H9 (cell line): Measurements from ENCODE around the gene DAB1. TPM values are rescaled to one million over a fixed set of nuclear protein-coding genes. Genes with fewer than 3 reads are reported as not detected.

ENCODE experiments used
- DNase-seq: peaks from one replicate; pipeline ENCODE4 v3.0.0-alpha.2; 2017
- H2AFZ ChIP-seq: one replicate; pipeline ENCODE4 v1.6.1; 2013; ENCODE audit warnings: mild to moderate bottlenecking, low read length, control low read depth, moderate library complexity
- H2AK5ac ChIP-seq: 2 replicates; pipeline ENCODE4 v1.6.1; 2013; ENCODE audit warnings: low read length, control low read depth, mixed read lengths; ENCODE audit not compliant: insufficient read length
- H2BK120ac ChIP-seq: one replicate; pipeline ENCODE4 v1.6.1; 2013; ENCODE audit warnings: low read depth, mild to moderate bottlenecking, low read length, control low read depth, inconsistent platforms; ENCODE audit not compliant: poor library complexity, severe bottlenecking
- H2BK12ac ChIP-seq: 2 replicates; pipeline ENCODE4 v1.6.1; 2013; ENCODE audit warnings: low read length, control low read depth, mixed read lengths, low read depth; ENCODE audit not compliant: insufficient read length
- H2BK15ac ChIP-seq: 2 replicates; pipeline ENCODE4 v1.6.1; 2013; ENCODE audit warnings: low read depth, low read length, control low read depth
- H2BK20ac ChIP-seq: one replicate; pipeline ENCODE4 v1.6.1; 2013; ENCODE audit warnings: low read depth, mild to moderate bottlenecking, low read length, control low read depth, inconsistent platforms; ENCODE audit not compliant: poor library complexity, severe bottlenecking
- H2BK5ac ChIP-seq: 2 replicates; pipeline ENCODE4 v1.6.1; 2013; ENCODE audit warnings: low read length, control low read depth, mixed read lengths; ENCODE audit not compliant: insufficient read length
- H3K14ac ChIP-seq: 2 replicates; pipeline ENCODE4 v1.6.1; 2013; ENCODE audit warnings: low read length, control low read depth; ENCODE audit not compliant: insufficient read depth
- H3K18ac ChIP-seq: 2 replicates; pipeline ENCODE4 v1.6.1; 2013; ENCODE audit warnings: low read depth, mild to moderate bottlenecking, mixed read lengths, low read length, control low read depth; ENCODE audit not compliant: insufficient read length
- H3K23ac ChIP-seq: 2 replicates; pipeline ENCODE4 v1.6.1; 2013; ENCODE audit warnings: low read length, control low read depth, mixed read lengths, low read depth; ENCODE audit not compliant: insufficient read length
- H3K23me2 ChIP-seq: 2 replicates; pipeline ENCODE4 v1.6.1; 2013; ENCODE audit warnings: low read depth, mild to moderate bottlenecking, mixed read lengths, low read length, control low read depth; ENCODE audit not compliant: insufficient read length, poor library complexity, severe bottlenecking
- H3K27ac ChIP-seq: 2 replicates; pipeline ENCODE4 v1.5.1; 2013; ENCODE audit warnings: low read length, control low read depth, mixed read lengths, low read depth; ENCODE audit not compliant: insufficient read length
- H3K27me3 ChIP-seq: 2 replicates; pipeline ENCODE4 v1.6.1; 2013; ENCODE audit warnings: low read length, control low read depth, inconsistent platforms; ENCODE audit not compliant: insufficient read depth
- H3K4ac ChIP-seq: 2 replicates; pipeline ENCODE4 v1.6.1; 2013; ENCODE audit warnings: low read depth, mild to moderate bottlenecking, control low read depth, inconsistent platforms, low read length, moderate library complexity
- H3K4me1 ChIP-seq: 2 replicates; pipeline ENCODE4 v1.6.1; 2013; ENCODE audit warnings: low read length, control low read depth, inconsistent platforms; ENCODE audit not compliant: insufficient read depth
- H3K4me2 ChIP-seq: 2 replicates; pipeline ENCODE4 v1.6.1; 2013; ENCODE audit warnings: low read length, control low read depth, mixed read lengths; ENCODE audit not compliant: insufficient read length, insufficient read depth
- H3K56ac ChIP-seq: 2 replicates; pipeline ENCODE4 v1.6.1; 2013; ENCODE audit warnings: low read depth, mild to moderate bottlenecking, mixed read lengths, low read length, control low read depth; ENCODE audit not compliant: insufficient read length
- H3K79me1 ChIP-seq: 2 replicates; pipeline ENCODE4 v1.6.1; 2013; ENCODE audit warnings: low read depth, mild to moderate bottlenecking, moderate library complexity, low read length, control low read depth, inconsistent platforms; ENCODE audit not compliant: insufficient read depth, poor library complexity, severe bottlenecking
- H3K79me2 ChIP-seq: 2 replicates; pipeline ENCODE4 v1.6.1; 2013; ENCODE audit warnings: low read length, control low read depth, inconsistent platforms; ENCODE audit not compliant: insufficient read depth
- H3K9ac ChIP-seq: 2 replicates; pipeline ENCODE4 v1.6.1; 2013; ENCODE audit warnings: low read length, control low read depth, mixed read lengths; ENCODE audit not compliant: insufficient read length; ENCODE audit errors: extremely low read depth
- H3K9me3 ChIP-seq: one replicate; pipeline ENCODE4 v1.6.1; 2013; ENCODE audit warnings: low read depth, low read length, inconsistent platforms; ENCODE audit not compliant: control insufficient read depth
- H3T11ph ChIP-seq: one replicate; pipeline ENCODE4 v1.6.1; 2013; ENCODE audit warnings: mild to moderate bottlenecking, low read length, control low read depth, inconsistent platforms
- H4K20me1 ChIP-seq: one replicate; pipeline ENCODE4 v1.6.1; 2013; ENCODE audit not compliant: control insufficient read depth, insufficient read length, insufficient read depth
- H4K5ac ChIP-seq: 2 replicates; pipeline ENCODE4 v1.6.1; 2013; ENCODE audit warnings: low read depth, mild to moderate bottlenecking, mixed read lengths, low read length, control low read depth; ENCODE audit not compliant: insufficient read length
- H4K8ac ChIP-seq: replicated peaks from 2 replicates; pipeline ENCODE4 v1.6.1; 2013; ENCODE audit warnings: low read length, control low read depth, mixed read lengths, low read depth; ENCODE audit not compliant: insufficient read length
- H4K91ac ChIP-seq: 2 replicates; pipeline ENCODE4 v1.6.1; 2013; ENCODE audit warnings: low read depth, mild to moderate bottlenecking, moderate library complexity, mixed read lengths, low read length, control low read depth; ENCODE audit not compliant: insufficient read length
- H3K27ac Mint-ChIP-seq, 3 experiments: 2 replicates in 2 of 3; 3 replicates in 1 of 3; pipeline ENCODE4 v1.8.0; 2020 to 2021; ENCODE audit warnings: mixed read lengths in 3 of 3, mild to moderate bottlenecking in 1 of 3, moderate library complexity in 1 of 3
- H3K27me3 Mint-ChIP-seq: 2 replicates; pipeline ENCODE4 v1.8.0; 2021; ENCODE audit warnings: low read depth, mild to moderate bottlenecking, moderate library complexity, mixed read lengths
- H3K36me3 Mint-ChIP-seq, 3 experiments: 2 replicates in 2 of 3; 3 replicates in 1 of 3; pipeline ENCODE4 v1.8.0; 2020 to 2021; ENCODE audit warnings: low read depth in 3 of 3, mixed read lengths in 3 of 3; ENCODE audit not compliant: insufficient read depth in 1 of 3
- H3K4me1 Mint-ChIP-seq, 2 experiments: 2 replicates each; pipeline ENCODE4 v1.8.0; 2020; ENCODE audit warnings: mixed read lengths in 2 of 2
- H3K4me3 Mint-ChIP-seq, 2 experiments: 2 replicates in 1 of 2; 3 replicates in 1 of 2; pipeline ENCODE4 v1.8.0; 2020 to 2021; ENCODE audit warnings: mild to moderate bottlenecking in 2 of 2, mixed read lengths in 2 of 2, moderate library complexity in 1 of 2
- H3K9me3 Mint-ChIP-seq, 2 experiments: 2 replicates in 1 of 2; 3 replicates in 1 of 2; pipeline ENCODE4 v1.8.0; 2020; ENCODE audit warnings: mild to moderate bottlenecking in 2 of 2, mixed read lengths in 2 of 2, moderate library complexity in 1 of 2
- WGBS: extraction: QIAGEN DNeasy Blood & Tissue Kit; methylation state at CpG from one replicate; pipeline ENCODE4 v1.1.7; 2013; ENCODE audit warnings: missing lambda C conversion rate, low lambda C conversion rate, mixed read lengths; ENCODE audit not compliant: insufficient read length; ENCODE audit errors: extremely low coverage; 5-methylcytosine and 5-hydroxymethylcytosine counted together
- total RNA-seq: library from RNA; stranded (reverse); gene quantifications from 2 replicates; pipeline ENCODE4 v1.2.1, GENCODE V29; 2021
- TF ChIP-seq, protein P1 (sequence below): fragments of 200-600 bp; sonication (generic); conservative IDR thresholded peaks from 3 replicates; pipeline ENCODE4 v1.8.0; 2021; ENCODE audit warnings: antibody characterized with exemption, mild to moderate bottlenecking

DAB1 gene
- total RNA-seq, 1 experiment from 2014 or later, result 9.3 TPM

DNA sequence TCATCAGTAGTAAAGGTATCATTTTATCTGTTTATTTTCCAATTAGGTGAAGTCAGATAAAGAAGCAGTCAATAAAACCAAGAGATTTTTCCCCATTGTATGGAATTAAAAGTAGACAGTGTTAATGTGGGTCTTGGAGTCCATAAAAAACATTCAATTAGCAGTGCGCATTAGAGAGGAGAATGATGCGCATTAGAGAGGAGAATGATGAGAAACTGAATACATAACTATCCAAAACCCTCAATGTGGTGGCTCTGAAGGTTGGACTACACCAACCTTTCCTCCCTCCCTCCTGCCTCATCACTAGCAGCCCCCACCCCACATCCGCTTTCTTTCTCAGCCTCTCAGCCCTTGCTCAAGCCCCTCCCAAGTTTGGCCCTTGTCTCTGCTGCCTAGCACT is 99.5 kb downstream of the DAB1 start:
- Histone ChIP-seq H4K8ac (no peak overlapping the region), H3T11ph (no peak overlapping the region), H3K14ac (no peak overlapping the region), H3K9ac (no peak overlapping the region), H2AFZ (no peak overlapping the region), H4K91ac (no peak overlapping the region), H3K27ac (no peak overlapping the region), H3K4me2 (no peak overlapping the region), H4K5ac (no peak overlapping the region), H2BK5ac (no peak overlapping the region), H3K27me3 (no peaks in the 10 kb centered on the region), H4K20me1 (no peaks in the 10 kb centered on the region), H3K79me1 (no peaks in the 10 kb centered on the region), H2BK12ac (no peak overlapping the region), H2BK15ac (no peak overlapping the region), H2BK120ac (no peak overlapping the region), H3K4me1 (no peaks in the 10 kb centered on the region; the same call in 1 of the 2 replicates), H2BK20ac (no peak overlapping the region), H3K4ac (no peak overlapping the region), H3K23me2 (no peaks in the 10 kb centered on the region), H3K56ac (no peak overlapping the region), H3K79me2 (no peaks in the 10 kb centered on the region), H3K18ac (no peak overlapping the region), H3K9me3 (no peaks in the 10 kb centered on the region), H2AK5ac (no peak overlapping the region), H3K23ac (no peak overlapping the region)
- TF ChIP-seq, protein P1, sequence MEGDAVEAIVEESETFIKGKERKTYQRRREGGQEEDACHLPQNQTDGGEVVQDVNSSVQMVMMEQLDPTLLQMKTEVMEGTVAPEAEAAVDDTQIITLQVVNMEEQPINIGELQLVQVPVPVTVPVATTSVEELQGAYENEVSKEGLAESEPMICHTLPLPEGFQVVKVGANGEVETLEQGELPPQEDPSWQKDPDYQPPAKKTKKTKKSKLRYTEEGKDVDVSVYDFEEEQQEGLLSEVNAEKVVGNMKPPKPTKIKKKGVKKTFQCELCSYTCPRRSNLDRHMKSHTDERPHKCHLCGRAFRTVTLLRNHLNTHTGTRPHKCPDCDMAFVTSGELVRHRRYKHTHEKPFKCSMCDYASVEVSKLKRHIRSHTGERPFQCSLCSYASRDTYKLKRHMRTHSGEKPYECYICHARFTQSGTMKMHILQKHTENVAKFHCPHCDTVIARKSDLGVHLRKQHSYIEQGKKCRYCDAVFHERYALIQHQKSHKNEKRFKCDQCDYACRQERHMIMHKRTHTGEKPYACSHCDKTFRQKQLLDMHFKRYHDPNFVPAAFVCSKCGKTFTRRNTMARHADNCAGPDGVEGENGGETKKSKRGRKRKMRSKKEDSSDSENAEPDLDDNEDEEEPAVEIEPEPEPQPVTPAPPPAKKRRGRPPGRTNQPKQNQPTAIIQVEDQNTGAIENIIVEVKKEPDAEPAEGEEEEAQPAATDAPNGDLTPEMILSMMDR, result no peak
- H3K27ac Mint-ChIP-seq, result no peak overlapping the region; a peak in 1 of 7 replicates
- H3K4me1 Mint-ChIP-seq, result peaks cover 5 to 18% of the 10 kb centered on the region in 2 experiments
- no CpG with 5 or more reads among the region's 3 CpGs for WGBS
- no peak for DNase-seq
- H3K4me3 Mint-ChIP-seq, result no peak overlapping the region
- no peaks in the 10 kb centered on the region for H3K9me3 Mint-ChIP-seq
- no peaks in the 10 kb centered on the region; the same call in 1 of the 2 replicates for H3K27me3 Mint-ChIP-seq
- H3K36me3 Mint-ChIP-seq, result no peaks in the 10 kb centered on the region
